SJSA1 (cell line): ENCODE data around the gene POLG2. TPM values are rescaled to one million over a fixed set of nuclear protein-coding genes. Genes with fewer than 3 reads are reported as not detected.
"Not testable (repeated sequence)": the region's sequence is repeated elsewhere in the genome, so short reads cannot be mapped to it uniquely, and the experiment has no call there.

Experiments used
- DNase-seq, 2 experiments: peaks; one replicate each; pipeline ENCODE4 v3.0.0-alpha.2; 2015 to 2020; ENCODE audit warnings: low spot score in 2 of 2, low read depth in 1 of 2
- H3K27ac ChIP-seq: fragments of 250-450 bp; sonication (Bioruptor Pico); 2 replicates; pipeline ENCODE4 v1.5.1; 2020; ENCODE audit warnings: mild to moderate bottlenecking, moderate library complexity
- H3K27me3 ChIP-seq: fragments of 250-450 bp; sonication (Bioruptor Pico); replicated peaks from 2 replicates; pipeline ENCODE4 v1.5.1; 2020; ENCODE audit warnings: mild to moderate bottlenecking, moderate library complexity
- H3K36me3 ChIP-seq: fragments of 250-450 bp; sonication (Bioruptor Pico); 2 replicates; pipeline ENCODE4 v1.5.1; 2020; ENCODE audit warnings: mild to moderate bottlenecking
- H3K4me1 ChIP-seq: fragments of 250-450 bp; sonication (Bioruptor Pico); replicated peaks from 2 replicates; pipeline ENCODE4 v1.6.1; 2021; ENCODE audit warnings: mild to moderate bottlenecking
- H3K4me3 ChIP-seq: fragments of 250-450 bp; sonication (Bioruptor Pico); 2 replicates; pipeline ENCODE4 v1.5.1; 2020; ENCODE audit warnings: mild to moderate bottlenecking
- H3K9me3 ChIP-seq: fragments of 250-450 bp; sonication (Bioruptor Pico); replicated peaks from 2 replicates; pipeline ENCODE4 v1.5.1; 2020; ENCODE audit warnings: mild to moderate bottlenecking
- total RNA-seq: library from RNA; depleted of rRNA; stranded (reverse); fragments of >200 nt; shearing (Covaris generic); gene quantifications from 2 replicates; pipeline ENCODE4 v1.2.3, GENCODE V29; 2014

The POLG2 gene
- total RNA-seq, 1 experiment from 2014 or later = 7.5 TPM

- H3K27me3 ChIP-seq = no peaks in the 10 kb centered on the region
- no peak for DNase-seq
- no peaks in the 10 kb centered on the region for H3K36me3 ChIP-seq
- peaks cover 31% of the 10 kb centered on the region for H3K4me1 ChIP-seq
- no peak overlapping the region for H3K4me3 ChIP-seq
- H3K27ac ChIP-seq = peak overlapping the region; percentile 10; the same call in 1 of the 2 replicates
- no peaks in the 10 kb centered on the region for H3K9me3 ChIP-seq
Observed at GRCh38 chr17:64458756-64459155, 38.1 kb downstream of the POLG2 start.

DNA sequence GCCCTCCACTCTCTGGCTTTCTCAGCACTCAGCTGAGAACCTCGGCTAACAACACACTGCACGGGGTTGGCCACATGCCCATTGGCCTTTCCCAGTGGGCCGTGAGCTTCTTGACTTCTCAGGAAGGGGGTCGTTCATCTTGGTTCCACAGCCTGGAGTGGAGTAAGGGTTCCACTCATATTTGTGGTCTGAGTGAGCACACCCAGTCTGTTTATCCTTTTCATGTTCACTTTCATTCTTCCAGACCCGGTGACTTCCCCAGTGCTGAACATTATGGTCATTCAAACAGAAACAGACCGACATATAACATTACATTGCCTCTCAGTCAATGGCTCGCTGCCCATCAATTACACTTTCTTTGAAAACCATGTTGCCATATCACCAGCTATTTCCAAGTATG, 39.7 kb downstream of the POLG2 start:
- no peaks in the 10 kb centered on the region for H3K36me3 ChIP-seq
- no peak overlapping the region for H3K4me3 ChIP-seq
- no peaks in the 10 kb centered on the region for H3K9me3 ChIP-seq
- peak; percentile 67 to 72 for DNase-seq
- H3K27ac ChIP-seq = no peak overlapping the region
- peaks cover 31% of the 10 kb centered on the region for H3K4me1 ChIP-seq
- no peaks in the 10 kb centered on the region for H3K27me3 ChIP-seq

DNA sequence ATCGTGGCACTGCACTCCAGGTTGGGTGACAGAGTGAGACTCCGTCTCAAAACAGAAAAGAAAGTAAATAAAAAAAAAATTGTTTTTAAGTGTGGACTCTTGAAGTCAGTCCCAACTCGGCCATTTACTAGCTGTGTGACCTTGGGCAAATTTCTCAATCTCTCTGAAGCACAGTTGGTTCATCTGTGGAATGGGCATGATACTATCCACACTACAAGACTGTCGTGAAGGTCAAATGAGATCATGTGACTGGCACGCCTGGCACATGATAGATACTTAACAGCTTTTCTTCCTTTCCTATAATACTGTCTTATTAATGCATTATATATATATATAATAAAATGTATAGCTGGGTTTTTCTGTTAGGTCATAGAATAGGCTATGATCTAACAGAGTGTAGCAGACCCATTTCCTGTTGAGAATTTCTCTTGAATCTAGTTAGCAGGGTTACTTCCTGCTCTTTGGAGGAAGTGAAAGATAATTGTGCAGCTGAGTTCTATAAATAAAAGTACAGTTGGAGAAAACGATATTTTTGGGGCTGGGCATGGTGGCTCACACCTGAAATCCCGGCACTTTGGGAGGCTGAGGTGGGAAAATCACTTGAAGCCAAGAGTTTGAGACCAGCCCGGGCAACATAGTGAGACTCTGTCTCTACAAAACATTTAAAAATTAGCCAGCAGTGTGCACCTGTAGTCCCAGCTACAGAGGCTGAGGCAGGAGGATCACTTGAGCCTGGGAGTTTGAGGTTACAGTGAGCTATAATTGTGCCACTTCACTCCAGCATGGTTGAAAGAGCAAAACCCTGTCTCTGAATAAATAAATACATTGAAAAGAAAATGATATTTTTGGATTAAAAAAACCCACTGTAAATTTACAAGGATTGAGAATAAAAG, 40.6 kb downstream of the POLG2 start:
- Histone ChIP-seq H3K27ac (no peak overlapping the region), H3K36me3 (no peaks in the 10 kb centered on the region), H3K27me3 (no peaks in the 10 kb centered on the region)

DNA sequence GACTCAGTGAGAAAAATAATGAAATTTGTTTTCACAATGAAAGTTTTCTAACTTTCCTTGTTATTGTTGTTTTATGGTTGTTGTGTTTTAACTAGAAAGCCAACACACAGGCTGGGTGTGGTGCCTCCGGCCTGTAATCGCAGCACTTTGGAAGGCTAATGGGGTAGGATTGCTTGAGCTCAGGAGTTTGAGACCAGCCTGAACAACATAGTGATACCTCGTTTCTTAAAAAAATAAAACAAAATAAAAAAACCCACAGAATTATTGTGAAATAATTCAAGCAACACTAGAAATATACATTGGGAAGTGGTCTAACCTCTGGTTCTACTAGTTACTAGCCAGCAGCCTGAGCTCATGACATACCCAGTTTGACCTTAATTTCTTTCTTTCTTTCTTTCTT, 47.3 kb downstream of the POLG2 start:
- Histone ChIP-seq H3K27me3 (no peaks in the 10 kb centered on the region), H3K27ac (no peak overlapping the region), H3K4me3 (no peak overlapping the region), H3K9me3 (no peaks in the 10 kb centered on the region), H3K4me1 (no peaks in the 10 kb centered on the region), H3K36me3 (no peaks in the 10 kb centered on the region)
- no peak for DNase-seq

More for the DNA sequence above, 40.6 kb downstream of the POLG2 start:
- H3K9me3 ChIP-seq = no peaks in the 10 kb centered on the region
- H3K4me1 ChIP-seq = peaks cover 27% of the 10 kb centered on the region
- no peak for DNase-seq
- no peak overlapping the region for H3K4me3 ChIP-seq

DNA sequence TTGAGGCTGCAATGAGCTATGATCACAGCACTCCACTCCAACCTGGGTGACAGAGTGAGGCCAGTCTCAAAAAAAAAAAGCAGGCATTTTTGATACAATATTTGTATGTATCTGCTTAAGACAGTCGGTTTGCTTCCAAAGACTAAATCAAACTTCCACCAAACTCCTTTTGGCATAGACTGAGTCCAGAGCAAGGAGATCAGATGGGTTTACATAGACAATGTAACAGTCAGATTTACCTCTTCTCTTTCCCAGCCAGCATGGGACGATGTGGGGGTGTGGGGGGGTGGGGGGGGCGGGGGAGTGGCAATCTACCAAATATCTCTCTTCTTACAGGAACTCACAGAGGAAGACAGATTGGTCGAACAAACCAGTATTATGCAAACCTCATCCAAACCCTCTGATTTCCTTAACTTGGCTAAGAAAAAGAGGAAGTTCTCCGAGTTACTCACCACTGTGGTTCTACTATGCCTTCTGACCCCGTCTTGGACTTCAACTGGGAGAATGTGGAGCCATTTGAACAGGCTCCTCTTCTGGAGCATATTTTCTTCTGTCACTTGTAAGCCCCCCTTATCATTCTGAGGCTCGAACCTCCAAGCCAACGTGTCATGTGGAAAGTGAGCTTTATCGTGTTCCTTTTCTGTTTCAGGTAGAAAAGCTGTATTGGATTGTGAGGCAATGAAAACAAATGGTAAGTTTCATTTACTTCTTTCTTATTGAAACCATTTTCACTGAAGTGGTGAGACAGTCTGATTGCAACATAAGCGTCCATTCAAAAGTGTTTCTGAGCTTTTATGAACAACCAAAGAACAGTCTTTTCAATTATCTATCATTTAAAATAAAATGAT, 48.0 kb downstream of the POLG2 start, which contains the start of gene MILR1:
MILR1 (plus strand) TSS at position 451 of the 848 bp plus-strand sequence; CDS start at position 505, 54 bp downstream.
- H3K36me3 ChIP-seq = no peaks in the 10 kb centered on the region
- H3K27ac ChIP-seq = no peak within 1 kb of the TSS
- H3K4me3 ChIP-seq = no peak within 1 kb of the TSS
- no peaks in the 10 kb centered on the region for H3K9me3 ChIP-seq
- no peak for DNase-seq
- no peaks in the 10 kb centered on the region for H3K4me1 ChIP-seq
- no peaks in the 10 kb centered on the region for H3K27me3 ChIP-seq

- Histone ChIP-seq H3K9me3 (no peaks in the 10 kb centered on the region), H3K27ac (no peak overlapping the region), H3K27me3 (no peaks in the 10 kb centered on the region), H3K4me1 (peaks cover 8% of the 10 kb centered on the region), H3K36me3 (no peaks in the 10 kb centered on the region), H3K4me3 (no peak overlapping the region)
- no peak for DNase-seq
Observed at GRCh38 chr17:64447526-64447925, 49.3 kb downstream of the POLG2 start.

- Histone ChIP-seq H3K9me3 (peaks cover 12% of the 10 kb centered on the region), H3K4me1 (peaks cover 19% of the 10 kb centered on the region), H3K27me3 (no peaks in the 10 kb centered on the region), H3K4me3 (no peak overlapping the region), H3K27ac (no peak overlapping the region), H3K36me3 (no peaks in the 10 kb centered on the region)
- no peak for DNase-seq
Observed at GRCh38 chr17:64443086-64443760, 53.6 kb downstream of the POLG2 start.

DNA sequence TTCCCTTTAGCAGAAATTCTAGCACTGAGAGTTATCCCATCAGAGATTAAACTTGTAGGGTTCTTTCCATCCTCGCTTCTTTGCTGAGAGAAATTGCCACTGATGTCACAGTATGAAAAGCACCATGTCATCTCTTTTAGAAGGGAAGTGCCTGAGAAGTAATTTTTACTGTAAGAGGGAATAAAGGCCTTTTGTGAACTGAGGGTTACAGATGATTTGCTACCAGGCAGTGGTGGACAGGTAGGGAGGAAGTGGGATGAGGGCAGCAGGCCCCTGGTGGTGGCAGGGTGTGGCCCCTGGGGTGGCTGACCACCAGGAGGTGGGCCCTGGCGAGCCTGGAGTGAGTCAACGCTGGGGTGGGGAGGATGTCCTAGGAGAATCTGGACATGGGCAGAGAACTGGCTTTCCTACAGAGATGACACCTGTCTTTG, 54.3 kb downstream of the POLG2 start:
- peak overlapping the region; percentile 5 for H3K27ac ChIP-seq
- no peaks in the 10 kb centered on the region for H3K27me3 ChIP-seq
- peaks cover 19% of the 10 kb centered on the region for H3K9me3 ChIP-seq
- DNase-seq = peak in 1 of 2 experiments; percentile 41
- no peaks in the 10 kb centered on the region for H3K36me3 ChIP-seq
- no peak overlapping the region for H3K4me3 ChIP-seq
- H3K4me1 ChIP-seq = peaks cover 19% of the 10 kb centered on the region

DNA sequence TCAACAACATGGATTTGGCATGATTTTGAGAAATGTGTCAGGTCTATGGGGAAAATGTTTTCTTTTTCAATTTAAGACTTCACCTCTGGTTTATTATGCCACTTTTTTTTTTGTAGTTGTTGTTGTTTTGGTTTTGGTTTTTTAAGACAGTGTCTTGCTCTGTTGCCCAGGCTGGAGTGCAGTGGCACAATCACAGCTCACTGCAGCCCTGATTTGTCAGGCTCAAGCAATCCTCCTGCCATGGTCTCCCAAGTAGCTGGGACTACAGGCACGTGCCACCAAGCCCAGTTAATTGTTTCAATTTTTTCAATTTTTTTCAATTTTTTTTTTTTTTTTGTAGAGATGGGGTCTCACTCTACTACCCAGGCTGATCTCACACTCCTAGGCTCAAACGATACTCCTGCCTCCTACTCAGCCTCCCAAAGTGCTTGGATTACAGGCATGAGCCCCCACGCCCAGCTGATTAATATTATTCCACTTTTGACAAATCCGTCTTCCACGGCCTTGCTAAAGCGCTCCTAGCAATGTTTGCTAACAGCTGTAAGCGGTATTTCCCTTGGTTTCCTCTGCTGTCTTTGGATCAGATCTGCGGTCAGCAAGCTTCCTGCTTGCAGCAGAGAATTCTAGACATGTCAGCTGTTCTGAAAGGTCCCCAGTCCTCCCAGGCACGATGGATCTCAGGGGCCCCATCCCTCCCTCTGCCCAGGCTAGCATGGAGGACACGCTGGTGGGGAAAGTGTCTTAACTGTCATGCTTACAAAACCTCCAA, 54.9 kb downstream of the POLG2 start:
- H3K27ac ChIP-seq = peak overlapping the region; percentile 5
- DNase-seq = peak; percentile 46 to 54
- no peaks in the 10 kb centered on the region for H3K27me3 ChIP-seq
- no peaks in the 10 kb centered on the region for H3K36me3 ChIP-seq
- H3K9me3 ChIP-seq = peaks cover 25% of the 10 kb centered on the region
- peaks cover 19% of the 10 kb centered on the region for H3K4me1 ChIP-seq
- H3K4me3 ChIP-seq = no peak overlapping the region

DNA sequence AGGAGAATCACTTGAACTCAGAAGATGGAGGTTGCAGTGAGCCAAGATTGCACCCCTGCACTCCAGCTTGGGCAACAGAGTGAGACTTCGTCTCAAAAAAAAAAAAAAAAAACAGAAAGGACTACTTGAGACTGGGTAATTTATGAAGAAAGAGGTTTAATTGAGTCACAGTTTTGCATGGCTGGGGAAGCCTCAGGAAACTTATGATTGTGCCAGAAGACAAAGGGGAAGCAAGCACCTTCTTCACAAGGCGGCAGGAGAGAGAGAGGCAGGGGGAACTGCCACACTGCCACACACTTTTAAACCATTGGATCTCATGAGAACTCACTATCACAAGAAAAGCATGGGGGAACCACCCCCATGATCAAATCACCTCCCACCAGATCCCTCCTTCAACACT, 56.9 kb downstream of the POLG2 start:
- no peak overlapping the region for H3K4me3 ChIP-seq
- no peak for DNase-seq
- H3K4me1 ChIP-seq = peaks cover 19% of the 10 kb centered on the region
- no peak overlapping the region for H3K27ac ChIP-seq
- H3K27me3 ChIP-seq = no peaks in the 10 kb centered on the region
- peaks cover 28% of the 10 kb centered on the region for H3K9me3 ChIP-seq
- H3K36me3 ChIP-seq = no peaks in the 10 kb centered on the region

DNA sequence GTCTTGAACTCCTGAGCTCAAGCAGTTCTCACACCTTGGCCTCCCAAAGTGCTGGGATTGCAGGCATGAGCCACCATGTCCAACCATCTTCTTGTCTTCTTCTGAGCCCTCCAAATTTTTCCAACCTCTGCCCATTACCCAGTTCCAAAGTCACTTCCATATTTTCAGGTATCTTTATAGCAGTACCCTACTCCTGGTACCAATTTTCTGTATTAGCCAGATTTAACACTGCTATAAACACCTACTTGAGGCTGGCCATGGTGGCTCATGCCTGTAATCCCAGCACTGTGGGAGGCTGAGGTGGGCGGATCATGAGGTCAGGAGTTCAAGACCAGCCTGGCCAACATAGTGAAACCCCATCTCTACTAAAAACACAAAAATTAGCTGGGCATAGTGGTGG, 57.3 kb downstream of the POLG2 start:
- H3K4me3 ChIP-seq, H3K27me3 ChIP-seq, H3K27ac ChIP-seq, DNase-seq, H3K36me3 ChIP-seq: not testable (repeated sequence)
- peaks cover 28% of the 10 kb centered on the region for H3K9me3 ChIP-seq
- peaks cover 19% of the 10 kb centered on the region for H3K4me1 ChIP-seq

DNA sequence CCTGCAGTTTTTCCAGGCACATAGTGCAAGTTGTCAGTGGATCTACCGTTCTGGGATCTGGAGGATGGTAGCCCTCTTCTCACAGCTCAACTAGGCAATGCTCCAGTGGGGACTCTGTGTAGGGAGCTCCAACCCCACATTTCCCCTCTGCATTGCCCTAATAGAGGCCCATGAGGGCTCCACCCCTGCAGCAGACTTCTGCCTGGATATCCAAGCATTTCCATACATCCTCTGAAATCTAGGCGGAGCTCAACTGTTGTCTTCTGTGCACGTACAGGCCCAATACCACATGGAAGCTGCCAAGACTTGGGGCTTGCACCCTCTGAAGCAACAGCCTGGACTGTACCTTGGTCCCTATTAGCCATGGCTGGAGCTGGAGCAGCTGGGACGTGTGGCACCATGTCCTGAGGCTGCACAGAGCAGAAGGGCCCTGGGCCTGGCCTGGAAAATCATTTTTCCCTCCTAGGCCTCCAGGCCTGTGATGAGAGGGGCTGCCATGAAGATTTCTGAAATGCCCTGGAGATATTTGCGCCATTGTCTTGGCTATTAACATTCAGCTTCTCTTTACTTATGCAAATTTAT, 58.8 kb downstream of the POLG2 start:
- H3K9me3 ChIP-seq = peaks cover 28% of the 10 kb centered on the region
- H3K27ac ChIP-seq = no peak overlapping the region
- no peak for DNase-seq
- H3K4me1 ChIP-seq = peaks cover 16% of the 10 kb centered on the region
- H3K36me3 ChIP-seq = no peaks in the 10 kb centered on the region
- no peaks in the 10 kb centered on the region for H3K27me3 ChIP-seq
- H3K4me3 ChIP-seq = no peak overlapping the region
